T1000 (cell line): ENCODE measurements around the gene CASS4.
"Not testable (repeated sequence)": the region's sequence is repeated elsewhere in the genome, so short reads cannot be mapped to it uniquely, and the experiment has no call there.

Source experiments
- DNase-seq: peaks from one replicate; lab custom pipeline; 2025; ENCODE audit warnings: mixed read lengths; lab: John Stamatoyannopoulos, UW

The CASS4 gene, protein sequence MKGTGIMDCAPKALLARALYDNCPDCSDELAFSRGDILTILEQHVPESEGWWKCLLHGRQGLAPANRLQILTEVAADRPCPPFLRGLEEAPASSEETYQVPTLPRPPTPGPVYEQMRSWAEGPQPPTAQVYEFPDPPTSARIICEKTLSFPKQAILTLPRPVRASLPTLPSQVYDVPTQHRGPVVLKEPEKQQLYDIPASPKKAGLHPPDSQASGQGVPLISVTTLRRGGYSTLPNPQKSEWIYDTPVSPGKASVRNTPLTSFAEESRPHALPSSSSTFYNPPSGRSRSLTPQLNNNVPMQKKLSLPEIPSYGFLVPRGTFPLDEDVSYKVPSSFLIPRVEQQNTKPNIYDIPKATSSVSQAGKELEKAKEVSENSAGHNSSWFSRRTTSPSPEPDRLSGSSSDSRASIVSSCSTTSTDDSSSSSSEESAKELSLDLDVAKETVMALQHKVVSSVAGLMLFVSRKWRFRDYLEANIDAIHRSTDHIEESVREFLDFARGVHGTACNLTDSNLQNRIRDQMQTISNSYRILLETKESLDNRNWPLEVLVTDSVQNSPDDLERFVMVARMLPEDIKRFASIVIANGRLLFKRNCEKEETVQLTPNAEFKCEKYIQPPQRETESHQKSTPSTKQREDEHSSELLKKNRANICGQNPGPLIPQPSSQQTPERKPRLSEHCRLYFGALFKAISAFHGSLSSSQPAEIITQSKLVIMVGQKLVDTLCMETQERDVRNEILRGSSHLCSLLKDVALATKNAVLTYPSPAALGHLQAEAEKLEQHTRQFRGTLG

DNA sequence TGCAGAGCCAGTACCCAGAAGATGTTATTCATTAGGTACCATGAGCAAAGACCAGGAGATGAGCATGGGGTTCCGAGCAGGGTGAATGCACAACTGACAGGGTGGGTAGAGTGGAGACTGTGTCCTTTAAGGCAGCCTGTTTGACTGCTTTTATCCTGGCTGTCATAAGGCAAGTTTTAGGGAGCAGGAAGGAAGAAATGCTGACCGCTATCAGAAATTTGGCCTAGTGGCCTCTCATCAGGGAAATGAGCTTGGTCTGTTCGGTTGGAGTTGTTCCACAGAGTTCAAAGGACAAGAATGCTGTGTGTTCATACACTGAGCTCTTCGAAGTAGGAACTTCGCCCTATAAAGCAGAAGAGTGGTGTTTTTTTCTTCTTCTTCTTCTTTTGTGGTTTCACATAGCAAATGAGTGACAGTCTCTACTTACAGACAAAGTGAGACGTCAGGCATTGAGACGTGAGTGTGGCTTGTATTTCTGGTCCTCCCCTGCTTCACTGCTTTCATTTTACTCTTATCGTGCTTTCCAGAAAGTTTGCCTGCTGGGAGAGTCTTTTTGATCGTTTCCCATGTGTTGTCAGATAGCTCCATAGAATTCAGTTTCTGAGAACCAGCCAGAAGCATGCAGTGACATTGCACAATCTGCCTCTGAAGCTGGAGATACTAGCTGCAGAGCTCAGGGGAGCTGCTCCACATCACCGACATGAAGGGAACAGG is at the start of gene CASS4:
CASS4 (plus strand) TSS at position 502 of the 714 bp plus-strand sequence; CDS start at position 701, 199 bp downstream.
- no peak for DNase-seq

DNA sequence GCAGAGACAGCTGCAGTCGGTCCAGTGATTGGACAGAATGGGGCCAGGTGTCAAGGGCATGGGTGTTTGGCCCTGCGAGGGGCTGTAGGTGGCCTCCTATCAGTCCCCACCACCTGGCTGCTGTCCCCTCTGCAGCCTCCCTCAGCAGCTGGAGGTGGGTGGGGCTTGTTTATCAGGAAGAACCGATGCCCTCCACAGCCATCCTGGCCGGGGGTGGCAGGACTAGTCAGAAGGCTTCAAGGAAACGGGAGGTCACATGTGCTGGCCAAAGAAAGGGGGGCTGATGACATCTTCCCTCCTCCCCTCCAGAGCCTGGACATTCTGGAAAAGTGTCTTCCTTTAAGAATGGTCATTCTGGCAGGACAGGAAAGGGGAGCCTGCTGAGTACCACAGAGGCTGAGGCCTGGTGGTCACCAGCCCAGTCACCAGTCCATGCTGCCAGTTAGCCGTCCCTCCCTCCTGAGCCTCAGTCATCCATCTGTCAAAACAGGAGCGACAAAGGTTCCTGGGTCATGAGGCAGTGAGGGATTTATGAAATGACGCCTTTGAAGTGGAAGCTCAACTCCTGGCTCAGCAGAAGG is 49.1 kb upstream of the CASS4 start:
- DNase-seq = no peak

DNA sequence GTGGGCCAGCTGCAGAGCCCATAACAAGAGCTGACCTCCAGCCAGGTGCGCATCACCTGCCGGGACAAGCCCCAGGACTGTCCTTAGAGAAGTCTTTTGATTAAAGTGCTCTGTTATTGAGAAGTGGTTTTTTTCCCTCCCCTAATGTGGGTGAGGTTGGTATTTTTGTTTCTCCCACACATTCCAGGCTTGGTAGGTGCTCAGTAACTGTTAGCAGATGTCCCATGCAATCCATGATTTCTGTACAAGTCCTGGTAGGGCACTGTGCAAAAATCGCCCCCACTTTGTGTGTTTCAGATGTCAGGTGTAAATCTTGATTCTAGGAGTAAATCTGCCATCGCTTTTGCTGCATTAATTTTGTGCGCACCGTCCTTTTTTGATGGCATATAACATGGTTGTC is 48.6 kb upstream of the CASS4 start:
- no peak for DNase-seq

DNA sequence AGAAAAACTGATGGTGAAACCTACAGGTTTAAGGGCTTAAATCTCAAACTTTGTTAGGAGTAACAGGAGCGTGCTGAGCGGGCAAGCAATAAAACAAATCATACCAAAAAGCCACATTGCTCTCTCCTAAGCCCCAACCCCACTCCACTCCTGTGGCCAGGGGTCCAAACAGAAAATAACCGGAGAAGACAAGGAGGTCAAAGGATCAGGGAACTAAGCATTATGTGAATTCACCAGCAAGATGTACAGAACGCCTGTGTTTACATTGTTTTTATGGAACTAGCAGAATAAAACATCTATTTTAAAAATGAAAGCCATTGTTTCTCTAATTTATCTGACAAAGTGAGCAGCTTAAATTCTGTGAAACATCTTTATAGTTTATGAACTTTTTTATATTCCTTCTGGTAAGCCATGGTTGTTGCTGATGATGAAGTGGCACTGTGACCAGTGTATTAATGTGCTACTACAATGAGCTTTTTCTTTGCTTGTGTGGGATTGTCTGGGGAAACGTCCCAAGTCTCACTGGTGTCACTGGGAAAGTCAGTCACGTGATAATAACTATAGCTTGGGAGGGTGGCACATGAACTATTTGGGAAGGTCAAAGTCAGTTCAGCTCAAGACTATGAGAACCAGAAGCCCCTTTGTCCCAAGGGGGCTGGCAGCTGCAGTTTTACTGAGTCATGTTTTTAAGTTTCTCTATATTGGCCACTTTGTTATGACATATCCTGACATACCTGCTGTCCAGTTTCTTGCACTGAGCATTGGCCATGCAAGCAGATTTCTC is 43.5 kb upstream of the CASS4 start:
- DNase-seq = no peak

DNA sequence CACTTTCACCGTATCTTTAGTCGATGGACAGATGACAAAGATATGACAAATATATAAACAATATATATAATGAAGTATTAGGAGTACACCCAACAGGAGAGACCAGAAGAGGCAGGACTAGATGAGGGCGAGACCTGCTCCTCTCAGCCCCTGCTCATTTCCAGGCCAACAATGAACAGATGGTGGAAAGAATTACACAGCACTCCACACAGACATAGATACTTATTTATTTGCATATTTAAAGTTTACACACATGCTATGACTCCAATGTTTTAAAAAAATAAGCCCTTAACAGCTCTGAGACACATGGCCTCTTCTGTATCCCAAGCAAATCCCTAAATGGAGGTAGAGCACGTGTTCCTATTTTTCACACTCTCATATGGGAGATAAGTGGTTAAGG is 42.9 kb upstream of the CASS4 start:
- DNase-seq = no peak

DNA sequence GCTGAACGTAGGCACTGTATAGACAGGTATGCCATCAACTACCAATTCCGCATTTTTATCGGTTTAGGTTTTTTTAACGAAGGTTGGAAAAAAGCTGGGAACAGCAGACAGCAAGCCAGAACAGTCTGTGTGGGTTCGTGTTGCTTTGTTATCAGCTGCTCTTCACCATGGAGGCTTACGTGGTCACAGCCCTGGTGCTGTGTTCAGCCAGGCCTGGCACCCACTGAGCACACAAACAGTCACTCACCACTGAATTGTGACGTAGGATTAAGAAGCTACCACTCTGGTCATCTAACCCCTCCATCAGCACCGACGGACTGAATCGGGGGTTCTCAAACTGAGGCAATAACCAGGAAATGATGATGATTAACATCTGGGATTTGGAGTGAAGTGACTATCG is 40.1 kb upstream of the CASS4 start:
- DNase-seq = no peak

DNA sequence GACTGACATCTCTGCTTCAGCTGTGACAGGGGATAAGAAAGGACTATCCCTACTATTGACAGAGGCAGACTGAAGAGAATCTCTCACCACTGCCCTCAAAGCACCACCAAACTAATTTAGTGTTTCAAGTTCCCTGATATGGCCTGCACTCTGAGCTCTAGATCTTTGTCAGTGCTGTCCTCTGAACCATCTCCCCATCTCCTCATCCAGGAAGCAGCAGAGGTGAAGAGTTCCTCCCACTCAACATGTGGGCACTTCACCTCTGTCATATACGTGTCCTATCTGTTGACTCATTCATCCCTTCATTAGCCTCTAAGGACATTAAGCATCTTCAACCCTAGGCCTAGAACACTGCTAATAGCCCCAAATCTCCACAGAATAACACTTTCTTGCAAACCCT is 39.2 kb upstream of the CASS4 start:
- no peak for DNase-seq

DNA sequence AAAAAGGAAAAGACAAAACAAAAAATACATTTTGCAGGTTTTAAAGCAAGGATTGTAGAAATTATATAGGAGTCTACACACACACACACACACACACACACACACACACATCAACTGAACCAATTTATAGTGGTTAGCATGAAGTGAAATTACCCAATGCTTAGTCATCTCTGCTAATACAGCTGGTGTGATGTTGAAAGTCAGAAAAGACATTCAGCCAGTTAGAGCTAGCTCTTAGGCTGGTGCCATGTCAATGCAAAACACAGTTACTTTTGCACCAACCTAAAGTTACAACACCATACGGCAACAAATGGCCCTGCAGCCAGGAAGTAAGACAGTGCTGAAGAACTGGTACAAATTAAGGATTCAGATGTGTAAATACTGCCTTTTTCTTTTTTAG is 38.1 kb upstream of the CASS4 start:
- DNase-seq = no peak

DNA sequence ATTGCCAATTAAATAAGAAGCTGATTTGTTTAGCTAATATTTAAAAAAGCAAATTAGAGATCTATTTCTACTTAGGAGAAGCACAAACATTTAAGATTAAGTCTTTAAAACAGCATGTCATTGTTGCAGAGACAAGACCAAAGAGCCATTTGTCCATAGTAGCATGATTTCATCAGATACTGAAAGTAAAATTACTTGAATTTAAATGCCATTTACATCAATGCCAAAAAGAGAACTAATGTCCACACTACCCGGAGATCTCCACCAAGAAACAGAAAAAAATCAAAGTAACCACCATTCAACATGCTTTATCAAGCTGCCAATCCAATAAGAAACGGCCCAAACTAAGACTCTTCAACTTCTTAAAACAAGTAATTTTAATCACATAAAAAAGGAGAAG is 35.7 kb upstream of the CASS4 start:
- no peak for DNase-seq

DNA sequence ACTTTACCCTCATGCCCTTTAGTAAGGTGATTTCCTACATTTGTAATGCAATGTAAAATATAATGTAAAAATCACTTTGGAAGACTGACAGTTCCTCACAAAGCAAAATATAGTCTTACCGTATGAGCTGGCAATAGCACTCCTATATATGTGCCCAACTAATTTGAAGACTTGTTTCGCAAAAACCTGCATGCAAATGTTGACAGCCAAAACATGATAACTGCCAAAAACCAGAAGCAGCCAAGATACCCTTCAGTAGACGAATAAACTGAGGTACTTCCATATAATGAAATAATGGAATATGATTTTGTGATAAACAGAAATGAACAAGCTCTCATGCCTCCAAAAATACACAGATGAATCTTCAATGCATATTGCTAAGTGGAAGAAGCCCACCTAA is 33.7 kb upstream of the CASS4 start:
- no peak for DNase-seq

DNA sequence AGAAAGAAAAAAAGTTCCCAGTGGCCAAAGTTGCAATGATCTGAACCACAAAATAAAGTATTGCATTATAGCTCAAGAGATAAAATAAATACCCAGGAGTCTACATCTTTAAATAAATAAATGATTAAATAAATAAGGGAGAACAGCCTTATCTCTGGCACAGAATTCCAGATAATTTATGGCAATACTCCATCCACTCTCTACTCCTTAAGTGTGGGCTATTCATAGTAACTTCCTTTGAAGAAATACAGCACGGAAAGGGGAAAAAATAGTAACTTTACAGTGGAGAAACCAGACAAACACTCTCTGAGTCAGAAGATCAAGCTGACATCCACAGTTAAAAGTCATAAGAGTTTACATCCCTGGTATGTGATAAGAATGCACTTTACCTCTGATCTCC is 31.7 kb upstream of the CASS4 start:
- no peak for DNase-seq

DNA sequence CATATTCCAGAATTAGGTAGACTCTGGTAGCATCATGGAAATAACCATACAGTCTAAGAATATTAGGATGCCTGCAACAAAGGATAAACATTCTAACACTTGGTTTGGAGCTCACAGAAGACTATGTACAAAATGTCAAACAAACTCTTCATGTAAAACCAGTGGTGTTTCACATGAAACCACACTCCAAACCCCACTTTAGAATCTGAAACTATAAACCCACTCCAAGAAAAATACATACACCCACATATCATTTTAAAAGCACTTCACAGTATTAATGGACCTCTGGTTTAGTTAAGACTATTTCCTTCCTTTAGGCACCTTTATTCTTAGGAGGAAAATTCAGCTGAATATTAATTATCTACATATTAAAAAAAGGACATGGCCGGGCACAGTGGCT is 30.6 kb upstream of the CASS4 start:
- no peak for DNase-seq

DNA sequence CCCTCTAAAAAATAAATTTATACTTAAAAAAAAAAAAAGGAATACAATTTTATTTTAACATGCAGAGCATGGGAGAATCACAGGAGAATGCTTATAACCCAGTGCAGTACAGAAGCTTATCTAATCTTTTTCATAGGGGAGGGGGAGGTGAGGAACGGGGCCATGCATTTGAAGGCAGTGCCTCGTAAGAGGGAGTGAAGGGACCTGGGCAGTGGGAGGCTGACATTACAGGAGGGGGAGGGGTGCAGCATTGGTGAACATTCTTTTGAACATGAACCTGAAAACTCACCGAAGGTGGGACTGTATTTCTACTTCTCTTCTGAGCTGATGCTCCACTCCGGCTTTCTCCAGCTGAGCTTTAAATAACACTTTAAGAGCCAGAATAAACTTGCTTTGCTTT is 29.4 kb upstream of the CASS4 start:
- DNase-seq = no peak

DNA sequence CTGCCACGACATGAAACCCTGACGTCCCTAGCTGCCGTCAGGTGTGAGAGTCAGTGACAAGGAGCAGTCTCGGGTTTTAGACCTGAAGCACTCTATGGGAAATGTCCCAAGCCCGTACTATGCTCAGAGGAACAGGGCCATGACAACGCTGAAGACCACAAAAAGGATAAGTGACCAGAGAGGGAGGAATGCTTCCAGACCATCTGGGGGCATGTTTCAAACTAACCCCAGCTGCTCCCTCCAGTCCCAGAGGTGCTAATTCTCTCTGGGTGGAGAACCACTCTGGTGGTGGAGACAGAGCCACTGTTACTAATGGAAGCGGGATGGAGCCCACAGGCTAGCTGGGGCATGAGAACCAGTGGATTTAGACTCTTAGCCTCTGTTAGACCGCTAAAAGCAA is 28.7 kb upstream of the CASS4 start:
- DNase-seq = no peak

DNA sequence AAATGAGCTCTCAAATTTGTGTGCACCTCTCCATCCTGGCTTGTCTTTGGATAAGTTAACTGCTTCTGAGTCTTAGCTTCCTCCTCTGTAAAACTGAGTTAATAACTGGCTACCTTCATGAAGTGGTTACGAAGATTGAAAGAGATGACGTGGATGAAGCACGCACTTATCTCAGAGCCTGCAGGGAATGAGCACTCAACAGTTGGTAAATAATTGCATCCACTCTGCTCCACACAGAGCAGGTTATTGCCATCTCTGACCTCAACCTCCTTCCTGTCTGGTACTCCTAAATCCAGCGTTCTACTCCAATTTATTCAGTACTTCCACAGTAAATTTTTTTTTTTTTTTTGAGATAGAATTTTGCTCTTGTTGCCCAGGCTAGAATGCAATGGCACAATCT is 26.9 kb upstream of the CASS4 start:
- DNase-seq = no peak

DNA sequence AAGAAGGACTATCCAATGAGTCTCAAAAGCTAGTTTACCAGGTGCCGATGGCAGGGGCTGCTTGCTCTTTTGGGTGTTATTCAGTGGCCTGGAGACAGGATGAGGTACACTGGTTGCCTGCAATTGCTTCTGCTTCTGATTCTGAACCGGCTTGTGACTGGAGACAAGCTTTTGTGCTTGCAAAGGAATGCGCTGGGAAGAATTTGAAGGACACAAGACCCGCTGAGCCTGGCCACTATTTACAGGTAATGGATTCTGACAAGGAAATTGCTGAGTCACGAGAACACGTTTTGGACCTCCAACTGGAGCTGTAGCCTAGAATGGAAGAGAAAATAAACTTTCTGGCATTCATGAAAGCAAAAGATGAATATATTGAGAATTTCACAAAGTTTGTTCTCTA is 25.8 kb upstream of the CASS4 start:
- no peak for DNase-seq

DNA sequence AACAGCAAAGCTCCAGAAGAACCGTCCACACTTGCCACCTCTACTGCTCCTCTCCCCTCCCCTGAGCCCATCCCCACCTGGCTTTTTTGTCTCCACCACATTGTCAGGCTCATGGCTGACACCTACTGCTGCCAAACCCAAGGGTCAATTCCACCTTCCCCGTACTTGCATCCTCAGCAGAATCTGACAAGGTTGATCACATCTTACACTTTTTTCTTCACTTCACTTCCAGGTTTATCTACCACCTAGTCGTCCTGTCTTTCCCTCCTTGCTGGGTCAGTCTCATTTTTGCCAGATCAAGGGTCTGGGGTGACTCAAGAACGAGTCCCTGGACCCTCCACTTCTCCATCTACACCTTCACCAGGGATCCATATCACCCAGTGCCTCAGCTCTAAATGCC is 23.2 kb upstream of the CASS4 start:
- DNase-seq = no peak

DNA sequence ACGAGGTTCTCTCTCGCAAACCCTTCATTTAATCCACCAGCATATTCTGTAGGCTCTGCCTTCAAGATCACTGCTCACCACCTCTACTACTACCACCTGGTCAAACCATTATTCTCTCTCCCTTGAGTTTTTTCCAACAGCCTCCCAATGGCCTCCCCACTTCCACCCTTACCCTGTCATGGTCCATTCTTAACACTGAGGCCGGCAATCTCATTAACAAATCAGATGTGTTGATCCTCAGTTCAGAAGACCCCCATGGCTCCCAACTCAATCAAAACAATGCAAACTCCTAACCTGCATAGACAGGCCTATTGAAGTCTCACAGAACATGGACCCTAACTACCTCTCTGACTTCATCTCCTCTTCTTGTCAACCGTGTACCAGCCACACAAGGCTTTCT is 22.3 kb upstream of the CASS4 start:
- no peak for DNase-seq

DNA sequence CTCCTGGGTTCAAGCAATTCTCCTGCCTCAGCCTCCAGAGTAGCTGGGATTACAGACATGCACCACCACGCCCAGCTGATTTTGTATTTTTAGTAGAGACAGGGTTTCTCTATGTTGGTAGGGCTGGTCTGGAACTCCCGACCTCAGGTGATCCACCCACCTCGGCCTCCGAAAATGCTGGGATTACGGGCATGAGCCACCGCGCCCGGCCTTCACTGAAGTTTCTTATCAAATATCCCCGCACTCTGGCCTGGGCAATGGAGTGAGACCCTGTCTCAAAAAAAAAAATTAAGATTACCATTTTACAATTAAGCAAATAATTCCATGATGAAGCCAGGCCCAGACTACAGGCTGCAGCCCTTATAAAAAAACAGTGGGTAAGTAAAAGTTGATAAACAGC is 21.7 kb upstream of the CASS4 start:
- not testable (repeated sequence) for DNase-seq

DNA sequence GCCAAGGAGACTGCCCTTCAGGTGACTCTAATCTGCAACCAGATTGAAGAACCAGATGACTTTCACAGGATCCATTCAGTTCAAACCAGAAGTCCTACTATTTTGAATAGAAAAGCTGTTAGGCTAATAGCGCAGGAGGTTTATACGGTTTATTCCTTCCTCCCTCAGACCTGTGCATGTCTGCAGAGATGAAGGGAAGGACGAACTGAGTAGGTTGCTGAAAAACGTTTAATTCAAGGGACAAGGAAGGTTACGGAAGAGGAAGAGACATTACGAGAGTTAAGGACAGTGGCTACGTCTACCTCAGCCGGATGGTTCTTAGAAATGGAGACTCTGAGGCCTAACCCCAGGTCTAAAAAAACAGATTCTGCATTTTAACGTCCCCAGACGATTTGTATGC is 21.0 kb upstream of the CASS4 start:
- DNase-seq = no peak

DNA sequence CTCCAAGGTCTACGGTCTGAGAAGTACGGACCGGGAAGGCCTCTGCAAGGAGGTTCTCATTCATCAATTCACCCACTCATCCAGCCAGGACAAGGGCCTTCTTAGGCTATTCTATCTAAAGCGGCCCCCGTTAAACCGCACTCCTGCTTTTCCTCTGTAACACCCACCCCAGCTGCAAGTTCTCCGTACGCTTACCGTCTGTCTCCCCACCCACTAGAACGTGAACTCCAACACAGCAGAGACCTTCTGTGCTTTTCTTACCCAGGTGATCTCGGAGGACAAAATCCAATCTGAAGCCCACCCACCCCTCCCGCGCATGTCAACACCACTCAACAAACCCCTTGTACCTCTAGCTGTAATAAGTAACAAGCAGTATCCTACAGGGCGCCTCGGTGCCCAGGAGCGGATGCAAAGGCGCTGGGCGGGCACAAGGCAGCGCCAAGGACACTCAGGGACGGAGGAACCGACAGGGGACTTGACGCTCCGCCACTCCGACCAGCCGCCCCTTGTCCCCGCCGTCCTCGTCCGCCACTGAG is 20.4 kb upstream of the CASS4 start:
- DNase-seq = no peak
